Esophagus mucosa (tissue), 1 donor: ENCODE results near the gene PCNA. TPM values are rescaled to one million over a fixed set of nuclear protein-coding genes. Genes with fewer than 3 reads are reported as not detected.

Experiments
- total RNA-seq: library from RNA; stranded (reverse); gene quantifications from one replicate; pipeline ENCODE4 v1.2.4, GENCODE V29; 2023
- donor health status: DM: yes; HTN: yes; CAD: no.

The PCNA gene
- total RNA-seq, 1 donor from 2014 or later = 81.9 TPM

Other genes starting within 250 kb of the PCNA start
- gene SLC23A2, start 118.4 kb downstream of the PCNA start, total RNA-seq = 9.4 TPM
- gene TMEM230, start 6.9 kb downstream of the PCNA start, total RNA-seq = 34.9 TPM
- gene CDS2, start 7.0 kb upstream of the PCNA start, total RNA-seq = 24.5 TPM
- gene PROKR2, start 197.0 kb upstream of the PCNA start, total RNA-seq = not detected